Measurements from ENCODE around the gene CLEC5A.
"Not testable (repeated sequence)": the region's sequence is repeated elsewhere in the genome, so short reads cannot be mapped to it uniquely, and the experiment has no call there.

CLEC5A gene

GRCh38 chr7:141949021-141949420, 2.2 kb upstream of the CLEC5A start:
- DNase-seq (ENCODE audit: low read depth): no peak

GRCh38 chr7:141945356-141945755, 1.4 kb downstream of the CLEC5A start:
- DNase-seq (ENCODE audit: low read depth): no peak

DNA sequence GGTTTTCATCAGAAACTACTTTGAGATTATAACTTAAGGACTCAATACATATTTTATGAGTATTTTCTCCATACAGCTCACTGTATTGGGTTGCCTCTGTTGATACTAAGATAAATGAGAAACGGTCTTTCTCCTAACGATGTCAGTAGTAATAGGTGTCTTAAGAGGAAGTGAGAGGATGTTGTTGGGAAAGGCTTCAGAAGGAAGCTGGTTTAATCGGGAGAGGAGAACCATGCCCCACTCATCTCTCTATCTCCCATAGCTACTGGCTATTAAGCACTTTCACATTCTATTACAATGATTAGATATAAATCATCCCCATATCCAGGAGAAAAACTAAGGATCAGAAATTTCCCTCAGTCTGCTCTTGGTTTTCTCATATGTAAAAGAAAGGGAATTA, 2.0 kb downstream of the CLEC5A start:
- no peak for DNase-seq (ENCODE audit: low read depth)

- DNase-seq (ENCODE audit: low read depth): no peak
These were observed 2.9 kb downstream of the CLEC5A start for GRCh38 chr7:141943846-141944245.

DNA sequence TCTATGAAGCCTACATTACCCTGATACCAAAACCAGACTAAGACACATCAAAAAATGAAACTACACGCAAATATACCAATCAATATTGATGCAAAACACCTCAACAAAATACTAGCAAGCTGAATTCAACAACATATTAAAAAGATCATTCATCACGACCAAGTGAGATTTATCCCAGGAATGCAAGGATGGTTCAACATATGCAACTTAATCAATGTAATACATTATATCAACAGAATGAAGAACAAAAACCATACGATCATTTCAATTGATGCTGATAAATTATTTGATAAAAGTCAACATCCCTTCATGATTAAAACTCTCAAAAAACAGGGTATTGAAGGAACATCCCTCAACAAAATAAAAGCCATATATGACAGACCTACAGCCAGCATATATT, 5.7 kb downstream of the CLEC5A start:
- no peak for DNase-seq (ENCODE audit: low read depth)

GRCh38 chr7:141930211-141930610, 16.6 kb downstream of the CLEC5A start:
- DNase-seq (ENCODE audit: low read depth): no peak

GRCh38 chr7:141928845-141929195, 18.0 kb downstream of the CLEC5A start:
- DNase-seq (ENCODE audit: low read depth): no peak

DNA sequence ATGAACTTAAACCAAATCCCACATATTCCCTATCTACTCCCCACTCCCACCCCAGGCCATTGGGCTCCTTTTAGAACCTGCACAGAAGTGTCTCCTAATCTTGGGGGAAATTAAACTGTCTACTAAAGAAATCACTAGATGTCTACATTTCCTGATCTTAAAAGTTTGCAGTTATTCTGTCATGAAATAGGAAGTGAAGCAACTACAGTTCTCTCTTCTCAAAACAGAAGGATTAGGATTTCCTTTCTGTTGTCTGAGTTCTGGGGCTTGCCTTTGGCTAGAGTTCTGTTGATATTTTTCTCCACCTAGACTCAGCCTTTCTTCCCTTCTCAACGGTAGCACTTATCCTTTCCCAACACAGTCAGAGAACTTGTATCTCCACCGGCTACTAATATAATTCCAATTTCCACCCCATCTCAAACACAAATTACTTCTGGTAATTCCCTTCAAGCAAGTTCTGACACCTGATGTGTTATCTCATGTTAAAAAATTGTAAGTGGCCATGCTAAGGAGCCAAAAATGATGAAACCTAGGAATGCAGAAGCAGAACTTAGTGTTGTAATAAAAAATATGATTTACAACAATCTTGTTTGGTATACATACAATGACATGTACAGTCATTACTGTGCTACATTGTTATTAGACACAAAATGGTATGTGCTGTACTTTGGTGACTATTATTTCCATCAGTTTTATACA, 18.5 kb downstream of the CLEC5A start:
- DNase-seq (ENCODE audit: low read depth): no peak

GRCh38 chr7:141920281-141920680, 26.5 kb downstream of the CLEC5A start:
- DNase-seq (ENCODE audit: low read depth): no peak

DNA sequence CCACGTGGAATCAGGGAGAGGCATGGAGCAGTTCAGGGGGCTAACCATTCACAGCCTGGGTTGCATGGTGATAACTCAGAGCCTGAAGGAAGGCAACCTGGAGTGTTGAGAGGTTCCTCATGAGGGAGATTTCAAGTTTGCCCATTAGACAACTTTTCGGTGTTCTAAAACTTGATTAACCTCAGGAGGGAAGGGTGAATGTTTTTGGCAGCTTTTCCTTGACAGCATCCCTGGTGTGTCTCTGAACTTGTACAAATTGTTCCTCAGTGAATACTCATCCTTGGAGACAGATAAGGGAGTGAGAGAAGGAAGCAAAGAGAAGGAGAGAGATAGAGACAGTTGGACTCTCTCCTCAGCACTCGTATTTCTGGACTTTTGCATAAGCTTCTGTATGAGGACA, 30.7 kb downstream of the CLEC5A start, which contains the start of gene OR9A4:
TSS of gene OR9A4 (plus strand) at position 301 of the 400 bp plus-strand sequence. CDS start 2,477 bp downstream, outside the sequence.
- no peak for DNase-seq (ENCODE audit: low read depth)

DNA sequence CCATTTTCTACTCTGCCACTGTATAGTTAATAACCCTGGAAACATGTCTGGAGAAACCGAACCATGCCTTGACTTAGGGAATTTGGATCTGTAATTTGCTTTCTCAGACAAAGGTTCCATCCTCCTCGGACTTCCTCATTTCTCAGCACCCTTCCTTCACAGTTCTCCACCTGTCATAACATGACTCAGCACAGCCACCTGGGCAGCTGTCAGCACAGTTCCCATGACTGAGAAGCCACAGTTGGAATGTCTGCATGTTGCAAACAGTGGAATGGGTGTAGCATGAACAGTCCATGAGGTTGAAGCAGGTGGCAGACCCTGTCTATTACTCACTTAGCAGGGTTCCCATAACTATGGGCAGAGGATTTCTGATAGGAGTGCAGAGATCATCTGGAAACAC, 31.2 kb downstream of the CLEC5A start:
- DNase-seq (ENCODE audit: low read depth): no peak

- no peak for DNase-seq (ENCODE audit: low read depth)
These were observed 35.4 kb downstream of the CLEC5A start for GRCh38 chr7:141911391-141911790.

DNA sequence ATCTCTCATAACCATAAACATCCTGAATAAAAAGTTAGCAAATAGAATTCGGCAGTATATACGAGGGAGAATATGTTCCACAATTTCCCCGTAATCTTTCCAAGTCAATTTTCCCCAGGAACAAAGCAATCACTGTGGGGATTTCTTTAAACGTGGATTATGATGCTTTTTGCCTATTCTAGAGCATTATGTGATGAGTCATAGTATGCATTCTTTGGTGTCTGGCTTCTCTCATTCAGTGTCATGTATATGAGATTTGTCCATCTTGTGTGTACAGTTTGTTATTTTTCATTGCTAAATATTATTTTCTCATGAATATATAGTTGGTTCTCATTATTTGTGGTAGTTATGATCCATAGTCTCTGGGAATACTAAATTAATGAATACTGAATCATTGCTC, 40.5 kb downstream of the CLEC5A start:
- DNase-seq (ENCODE audit: low read depth): no peak

DNA sequence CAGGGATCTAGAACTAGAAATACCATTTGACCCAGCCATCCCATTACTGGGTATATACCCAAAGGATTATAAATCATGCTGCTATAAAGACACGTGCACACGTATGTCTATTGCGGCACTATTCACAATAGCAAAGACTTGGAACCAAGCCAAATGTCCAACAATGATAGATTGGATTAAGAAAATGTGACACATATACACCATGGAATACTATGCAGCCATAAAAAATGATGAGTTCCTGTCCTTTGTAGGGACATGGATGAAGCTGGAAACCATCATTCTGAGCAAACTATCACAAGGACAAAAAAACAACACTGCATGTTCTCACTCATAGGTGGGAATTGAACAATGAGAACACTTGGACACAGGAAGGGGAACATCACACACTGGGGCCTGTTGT, 47.4 kb downstream of the CLEC5A start:
- not testable (repeated sequence) for DNase-seq (ENCODE audit: low read depth)

DNA sequence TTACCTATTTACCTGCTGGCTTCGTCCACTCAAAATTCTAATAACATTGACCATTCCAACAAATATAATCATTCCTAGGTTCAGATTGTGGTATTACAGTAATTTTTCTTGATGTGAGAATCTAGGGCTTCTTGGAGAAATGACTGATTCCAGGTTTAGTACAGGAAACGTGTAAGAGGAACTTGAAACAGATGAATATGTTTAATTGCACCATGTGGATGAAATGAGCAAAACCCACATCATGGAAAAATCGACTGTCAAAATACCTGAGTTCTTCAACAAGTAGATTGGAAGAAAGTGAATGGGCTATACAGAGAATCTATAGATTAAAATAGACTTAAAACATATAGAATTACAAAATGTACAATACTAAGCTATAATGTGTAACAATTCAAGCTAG, 55.4 kb downstream of the CLEC5A start:
- no peak for DNase-seq (ENCODE audit: low read depth)

DNA sequence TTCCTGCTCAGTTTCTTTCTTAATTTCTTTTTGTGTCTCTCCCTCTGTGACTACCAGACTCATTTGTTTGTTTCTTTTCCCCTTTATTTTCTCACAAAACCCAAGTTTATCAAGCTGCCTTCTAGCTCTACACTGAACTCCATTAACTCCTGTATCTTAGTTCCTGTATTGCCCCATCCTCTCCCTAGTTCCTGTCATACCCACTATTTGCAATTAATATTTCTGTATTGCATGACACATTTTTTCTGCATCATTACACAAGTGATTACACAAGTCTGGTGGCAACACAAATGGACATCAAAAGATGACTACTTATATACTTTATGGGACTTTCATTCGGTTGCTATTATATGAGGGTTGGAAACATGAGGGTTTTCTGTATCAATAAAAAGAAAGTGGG, 57.5 kb downstream of the CLEC5A start:
- no peak for DNase-seq (ENCODE audit: low read depth)

DNA sequence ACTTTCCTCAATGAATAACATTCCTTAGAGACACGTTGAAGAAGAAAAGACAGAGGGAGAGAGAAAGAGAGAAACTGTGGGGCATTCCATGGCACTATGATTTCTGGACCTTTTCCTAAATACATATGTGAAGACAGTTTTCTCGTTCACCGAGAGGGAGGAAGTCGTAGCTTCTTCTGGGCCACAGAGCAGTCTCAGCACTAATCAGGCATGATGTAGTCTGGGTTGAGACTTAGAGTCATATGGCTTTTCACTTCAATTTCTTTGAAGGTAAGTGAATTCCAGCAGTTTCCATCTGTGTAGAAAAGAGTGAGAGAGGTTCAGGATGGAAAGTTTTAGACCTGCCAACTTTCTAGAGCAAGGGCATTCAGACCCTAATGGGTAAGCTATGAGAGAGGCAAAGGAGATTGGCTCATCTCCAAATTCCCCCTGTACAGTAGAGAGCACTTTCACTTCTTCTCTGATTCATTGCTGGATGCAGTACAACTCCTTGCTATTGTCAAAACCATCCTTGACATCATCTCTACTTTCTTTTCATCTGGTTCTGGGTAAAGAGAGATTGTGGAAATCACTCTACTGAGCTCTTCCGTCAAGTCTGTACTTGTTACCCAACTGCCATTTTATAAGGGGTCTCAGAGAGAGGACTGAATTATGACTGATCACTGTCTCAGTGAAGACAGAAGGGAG, 62.1 kb downstream of the CLEC5A start:
- DNase-seq (ENCODE audit: low read depth): no peak

DNA sequence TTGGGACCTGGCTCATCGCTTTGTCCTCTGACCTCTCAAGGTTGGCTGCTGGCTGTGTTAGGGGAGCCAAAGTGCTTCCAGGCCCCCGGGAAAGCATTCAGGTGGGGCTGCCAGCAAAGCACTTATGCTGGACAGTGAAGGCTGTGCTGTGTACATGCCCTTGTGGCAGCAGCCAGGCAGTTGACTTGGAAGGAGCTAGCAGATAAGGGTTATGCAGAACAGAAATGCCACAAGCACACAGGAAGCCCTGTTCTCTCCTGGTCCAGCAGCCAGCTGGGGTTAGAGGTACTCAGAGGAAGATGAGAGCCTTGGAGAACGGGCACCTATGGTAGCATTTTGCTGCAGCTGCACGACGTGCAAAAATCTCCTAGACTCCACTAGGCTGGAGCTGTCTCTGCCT, 65.8 kb downstream of the CLEC5A start:
- no peak for DNase-seq (ENCODE audit: low read depth)

DNA sequence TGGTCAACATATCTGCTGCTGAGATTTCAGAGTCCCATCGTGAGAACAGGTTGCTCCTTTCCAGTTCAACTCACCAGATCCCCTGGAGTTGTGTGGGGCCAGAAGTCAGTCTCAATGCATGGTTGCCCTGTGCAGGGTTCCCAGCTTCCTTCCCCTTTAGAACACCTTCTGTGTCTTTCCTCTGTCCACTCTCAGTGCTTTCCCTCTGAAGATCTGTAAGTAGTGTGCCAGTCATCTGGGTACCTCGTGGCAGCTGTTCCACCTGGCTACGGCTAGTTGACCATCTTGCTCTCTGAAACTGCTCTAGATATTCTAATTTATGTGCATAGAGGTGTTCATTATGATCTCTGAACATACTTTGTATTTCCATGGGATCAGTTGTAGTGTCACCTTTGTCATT, 69.4 kb downstream of the CLEC5A start:
- no peak for DNase-seq (ENCODE audit: low read depth)
